Measurements from ENCODE around the gene GALNT1.
"Not testable (repeated sequence)": the region's sequence is repeated elsewhere in the genome, so short reads cannot be mapped to it uniquely, and the experiment has no call there.

GALNT1 gene

DNA sequence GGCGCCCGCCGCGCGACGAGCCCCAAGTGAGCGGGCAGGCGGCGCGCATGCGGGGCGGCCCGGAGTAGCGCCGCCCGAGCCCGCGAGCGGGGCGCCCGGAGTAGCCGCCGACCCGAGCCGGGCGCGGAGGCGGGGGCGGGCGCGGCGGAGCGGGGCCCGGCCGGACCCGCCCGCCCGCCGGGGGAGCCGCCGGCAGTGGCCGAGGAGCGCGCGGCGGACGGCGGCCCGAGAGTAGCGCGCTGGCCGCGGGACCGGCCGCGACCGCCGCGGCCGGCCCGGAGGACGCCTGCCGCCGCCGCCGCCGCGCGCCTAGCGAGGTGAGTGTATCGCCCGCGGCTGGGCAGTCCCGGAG is at the start of gene GALNT1:
Gene GALNT1, plus strand, starts transcription at position 195 of the 352 bp plus-strand sequence. CDS start 72,923 bp downstream, outside the sequence.
- H3K9me3 Mint-ChIP-seq = peaks cover 6% of the 10 kb centered on the region
- peak within 1 kb of the TSS; percentile 87 for H3K4me3 Mint-ChIP-seq
- peaks cover 12% of the 10 kb centered on the region for H3K36me3 Mint-ChIP-seq (ENCODE audit: low read depth)
- H3K27ac Mint-ChIP-seq = peak within 1 kb of the TSS; percentile 77
- H3K27me3 Mint-ChIP-seq (ENCODE audit: low read depth) = peaks cover 28% of the 10 kb centered on the region
- peaks cover 25% of the 10 kb centered on the region for H3K4me1 Mint-ChIP-seq (ENCODE audit: low read depth)
- no peak for DNase-seq (ENCODE audit: low spot score)

DNA sequence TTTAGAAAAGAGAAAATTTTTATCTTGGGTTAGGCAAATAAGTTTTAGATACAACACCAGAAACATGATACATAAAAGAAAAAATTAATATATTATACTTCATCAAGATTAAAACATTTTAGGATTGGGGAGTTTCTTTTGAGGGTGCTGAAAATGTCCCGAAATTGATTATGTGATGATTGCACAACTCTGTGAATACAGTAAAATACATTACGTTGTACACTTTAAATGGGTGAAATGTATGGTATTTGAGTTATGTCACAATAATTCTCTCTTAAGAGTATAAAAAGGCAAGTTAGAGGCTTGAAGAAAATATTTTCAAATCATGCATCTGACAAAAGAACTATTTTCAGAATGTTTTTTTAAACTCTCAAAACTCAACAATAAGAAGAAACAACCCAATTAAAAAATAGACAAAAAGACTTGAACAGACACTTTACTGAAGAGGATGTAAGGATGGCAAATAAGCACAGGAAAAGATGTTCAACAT is 47.6 kb upstream of the GALNT1 start:
- H3K4me1 Mint-ChIP-seq (ENCODE audit: low read depth) = no peaks in the 10 kb centered on the region
- H3K27ac Mint-ChIP-seq = no peak overlapping the region
- peaks cover 11% of the 10 kb centered on the region for H3K9me3 Mint-ChIP-seq
- no peaks in the 10 kb centered on the region for H3K36me3 Mint-ChIP-seq (ENCODE audit: low read depth)
- peaks cover 27% of the 10 kb centered on the region for H3K27me3 Mint-ChIP-seq (ENCODE audit: low read depth)
- no peak overlapping the region for H3K4me3 Mint-ChIP-seq
- DNase-seq (ENCODE audit: low spot score) = no peak

DNA sequence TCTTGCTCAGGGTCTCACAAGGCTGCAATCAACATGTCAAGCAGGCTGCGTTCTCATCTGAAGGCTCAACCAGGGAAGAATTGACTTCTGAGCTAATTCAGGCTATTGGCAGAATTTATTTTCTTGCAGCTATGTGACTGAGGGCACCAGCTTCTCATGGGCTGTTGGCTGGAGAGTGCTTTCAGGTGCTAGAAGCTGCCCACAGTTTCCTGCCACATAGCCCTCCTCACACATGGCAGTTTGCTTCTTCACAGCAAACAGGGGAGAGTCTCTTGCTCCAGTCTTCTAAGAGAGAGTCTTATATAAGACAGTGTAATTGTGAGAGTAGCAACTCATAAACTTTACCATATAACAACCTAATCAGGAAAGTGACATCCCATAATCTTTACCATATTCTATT is 46.2 kb upstream of the GALNT1 start:
- Mint-ChIP-seq H3K27ac (no peak overlapping the region), H3K27me3 (ENCODE audit: low read depth) (peaks cover 21% of the 10 kb centered on the region), H3K9me3 (peaks cover 11% of the 10 kb centered on the region), H3K4me3 (no peak overlapping the region), H3K36me3 (ENCODE audit: low read depth) (no peaks in the 10 kb centered on the region), H3K4me1 (ENCODE audit: low read depth) (no peaks in the 10 kb centered on the region)
- DNase-seq (ENCODE audit: low spot score) = no peak

DNA sequence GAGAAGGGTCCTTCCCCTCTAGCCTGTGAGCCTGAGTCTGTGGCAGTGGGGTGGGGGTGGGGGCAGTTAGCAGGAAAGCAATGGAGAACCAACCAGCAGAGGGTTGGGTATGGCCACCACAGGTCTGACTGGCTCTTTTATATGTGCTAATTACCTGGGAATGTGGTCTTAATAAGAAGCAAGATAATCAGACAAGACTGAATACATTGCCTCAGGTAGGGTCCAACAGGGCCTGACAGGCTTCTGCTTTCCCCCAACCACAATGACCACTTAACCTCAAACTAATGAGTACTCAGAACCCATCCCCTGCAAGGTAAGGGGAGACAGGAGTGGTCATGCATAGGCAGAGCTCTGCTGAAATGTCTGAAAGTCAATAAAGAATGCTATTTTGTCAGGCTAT is 39.2 kb upstream of the GALNT1 start:
- no peaks in the 10 kb centered on the region for H3K9me3 Mint-ChIP-seq
- H3K27me3 Mint-ChIP-seq (ENCODE audit: low read depth) = peaks cover 3% of the 10 kb centered on the region
- no peak overlapping the region for H3K27ac Mint-ChIP-seq
- no peaks in the 10 kb centered on the region for H3K36me3 Mint-ChIP-seq (ENCODE audit: low read depth)
- DNase-seq (ENCODE audit: low spot score) = no peak
- H3K4me3 Mint-ChIP-seq = no peak overlapping the region
- no peaks in the 10 kb centered on the region for H3K4me1 Mint-ChIP-seq (ENCODE audit: low read depth)

DNA sequence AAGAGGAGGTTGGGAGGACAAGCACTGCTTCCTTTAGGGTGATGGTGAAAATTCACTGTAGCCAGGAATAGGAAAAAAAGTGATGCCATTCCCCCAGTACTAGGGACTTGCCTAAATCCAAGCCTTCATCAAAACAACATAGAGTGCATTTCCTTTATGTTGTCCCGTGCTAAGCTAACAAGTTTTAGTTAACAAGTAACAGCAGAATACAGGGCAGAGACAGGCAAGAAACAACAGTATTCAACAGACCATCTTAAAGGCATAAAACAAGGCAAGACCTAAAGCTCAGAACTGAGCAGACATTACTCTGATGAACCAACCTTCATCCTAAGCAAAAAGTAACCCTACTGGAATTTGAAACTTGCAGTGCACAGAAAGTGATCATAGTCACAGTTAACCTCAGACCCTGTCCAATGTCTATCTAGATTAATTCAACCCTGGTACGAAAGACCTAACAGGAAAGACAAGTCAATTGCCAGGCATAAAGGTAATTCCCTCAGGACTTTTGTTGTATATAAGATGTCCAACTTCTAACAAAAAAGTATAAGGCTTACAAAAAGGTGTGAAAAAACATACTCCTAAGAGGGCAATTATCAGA is 34.4 kb upstream of the GALNT1 start:
- Mint-ChIP-seq H3K9me3 (no peaks in the 10 kb centered on the region), H3K4me1 (ENCODE audit: low read depth) (no peaks in the 10 kb centered on the region), H3K4me3 (no peak overlapping the region), H3K27ac (no peak overlapping the region), H3K27me3 (ENCODE audit: low read depth) (peaks cover 2% of the 10 kb centered on the region), H3K36me3 (ENCODE audit: low read depth) (no peaks in the 10 kb centered on the region)
- DNase-seq (ENCODE audit: low spot score) = no peak

DNA sequence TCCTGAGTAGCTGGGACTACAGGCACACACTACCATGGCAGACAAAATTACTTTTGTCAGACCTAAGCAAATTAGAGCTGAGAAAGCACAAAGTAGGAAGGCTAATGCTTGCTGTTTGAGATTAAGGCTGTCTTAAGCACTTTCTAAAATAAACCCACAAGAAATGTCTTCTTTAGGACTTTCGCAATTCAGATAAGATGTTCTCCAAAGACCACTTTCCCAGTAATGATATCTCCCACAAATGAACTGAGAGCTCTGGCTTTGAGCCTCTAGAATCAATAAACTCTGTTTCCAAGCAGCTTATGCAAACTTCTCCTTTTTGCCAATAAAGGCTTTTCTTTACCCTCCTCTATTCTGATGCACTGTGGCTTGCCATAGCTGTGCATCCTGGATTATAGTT is 32.0 kb upstream of the GALNT1 start:
- Mint-ChIP-seq H3K27me3 (ENCODE audit: low read depth) (peaks cover 2% of the 10 kb centered on the region), H3K4me3 (no peak overlapping the region), H3K27ac (no peak overlapping the region)

DNA sequence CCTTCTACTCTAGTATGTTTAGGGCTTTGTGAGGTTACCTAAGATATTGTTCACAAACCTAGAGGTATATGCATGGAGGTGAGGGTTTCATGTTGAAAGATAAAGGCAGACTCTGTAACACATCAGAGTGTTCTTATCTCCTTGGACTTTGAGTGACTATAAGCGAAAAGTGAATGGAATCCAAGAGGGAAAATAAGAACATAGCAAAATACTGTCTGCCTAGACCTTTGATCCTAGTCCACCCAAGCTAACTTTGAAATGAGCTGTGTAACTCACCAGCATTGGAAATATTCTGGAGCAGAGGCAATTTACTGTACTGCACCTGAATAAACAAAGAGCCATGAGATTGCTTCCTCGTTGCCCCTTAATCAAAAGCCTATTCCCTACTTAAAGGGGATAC is 28.2 kb upstream of the GALNT1 start:
- DNase-seq (ENCODE audit: low spot score) = no peak
- Mint-ChIP-seq H3K36me3 (ENCODE audit: low read depth) (no peaks in the 10 kb centered on the region), H3K27ac (no peak overlapping the region), H3K4me3 (no peak overlapping the region), H3K9me3 (no peaks in the 10 kb centered on the region), H3K4me1 (ENCODE audit: low read depth) (no peaks in the 10 kb centered on the region), H3K27me3 (ENCODE audit: low read depth) (peaks cover 5% of the 10 kb centered on the region)

More for the DNA sequence above, 32.0 kb upstream of the GALNT1 start:
- Mint-ChIP-seq H3K36me3 (ENCODE audit: low read depth) (no peaks in the 10 kb centered on the region), H3K4me1 (ENCODE audit: low read depth) (no peaks in the 10 kb centered on the region), H3K9me3 (no peaks in the 10 kb centered on the region)
- DNase-seq (ENCODE audit: low spot score) = no peak

DNA sequence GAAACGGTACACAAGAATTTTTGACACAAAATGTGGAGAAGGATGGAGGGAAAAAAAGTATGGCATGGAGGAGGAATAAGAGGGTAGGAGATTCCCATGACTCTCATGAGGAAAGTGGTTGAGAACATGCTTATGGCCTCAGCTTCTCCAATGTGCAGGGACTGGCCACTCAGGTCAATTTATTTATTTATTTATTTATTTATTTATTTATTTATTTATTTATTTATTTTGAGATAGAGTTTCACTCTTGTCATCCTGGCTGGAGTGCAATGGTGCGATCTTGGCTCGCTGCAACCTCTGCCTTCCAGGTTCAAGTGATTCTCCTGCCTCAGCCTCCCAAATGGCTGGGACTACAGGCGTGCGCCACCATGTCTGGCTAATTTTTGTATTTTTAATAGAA is 26.0 kb upstream of the GALNT1 start:
- not testable (repeated sequence) for H3K36me3 Mint-ChIP-seq (ENCODE audit: low read depth)

DNA sequence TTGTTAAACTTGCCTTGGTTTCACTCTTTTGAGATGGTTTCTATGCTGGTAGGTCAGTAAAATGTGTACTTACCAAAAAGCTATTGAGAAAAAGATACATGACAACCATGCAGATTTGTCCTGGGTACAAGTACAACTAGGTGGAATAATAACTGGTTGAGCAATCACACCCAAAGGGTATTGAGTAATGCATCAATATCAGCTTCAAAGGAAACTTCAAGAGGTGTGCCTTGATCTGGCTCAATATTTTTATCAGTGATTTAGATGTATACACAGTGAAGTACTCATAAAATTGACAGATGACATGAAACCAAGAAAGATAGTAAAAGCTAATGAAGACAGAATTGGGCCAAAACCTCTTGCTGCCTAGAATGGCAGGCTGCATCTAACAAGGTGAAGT is 21.7 kb upstream of the GALNT1 start:
- H3K4me1 Mint-ChIP-seq (ENCODE audit: low read depth) = no peaks in the 10 kb centered on the region
- DNase-seq (ENCODE audit: low spot score) = no peak
- H3K27ac Mint-ChIP-seq = no peak overlapping the region
- no peaks in the 10 kb centered on the region for H3K36me3 Mint-ChIP-seq (ENCODE audit: low read depth)
- no peaks in the 10 kb centered on the region for H3K9me3 Mint-ChIP-seq
- no peak overlapping the region for H3K4me3 Mint-ChIP-seq
- H3K27me3 Mint-ChIP-seq (ENCODE audit: low read depth) = peaks cover 3% of the 10 kb centered on the region

More for the DNA sequence above, 26.0 kb upstream of the GALNT1 start:
- not testable (repeated sequence) for H3K4me1 Mint-ChIP-seq (ENCODE audit: low read depth); H3K27ac Mint-ChIP-seq; DNase-seq (ENCODE audit: low spot score); H3K9me3 Mint-ChIP-seq; H3K4me3 Mint-ChIP-seq; H3K27me3 Mint-ChIP-seq (ENCODE audit: low read depth)

DNA sequence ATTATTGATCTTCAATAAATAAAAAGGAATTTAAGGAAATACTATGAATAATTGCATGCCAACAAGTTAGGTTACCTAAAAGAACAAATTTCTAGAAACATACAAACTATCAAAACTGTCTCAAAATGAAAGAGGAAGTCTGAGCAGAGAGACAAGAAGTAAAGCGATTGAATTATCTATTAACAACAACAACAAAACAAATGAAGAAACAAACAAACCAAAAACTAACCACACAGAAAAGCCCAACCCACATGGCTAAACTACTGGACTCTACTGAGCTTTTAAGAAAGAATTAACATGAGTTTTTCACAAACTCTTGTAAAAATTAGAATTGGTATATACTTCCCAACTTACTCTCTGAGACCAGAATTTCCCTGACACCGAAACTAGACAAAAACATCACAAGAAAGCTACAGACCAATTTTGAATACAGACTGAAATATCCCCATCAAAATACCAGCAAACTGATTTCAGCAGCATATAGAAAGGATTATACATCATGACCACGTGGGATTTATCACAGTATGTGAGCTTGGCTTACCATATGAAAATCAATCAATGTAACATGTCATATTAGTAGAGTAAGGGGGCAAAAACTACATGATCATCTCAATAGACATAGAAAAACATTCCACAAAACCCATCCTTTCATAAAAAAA is 16.6 kb upstream of the GALNT1 start:
- no peaks in the 10 kb centered on the region for H3K9me3 Mint-ChIP-seq
- DNase-seq (ENCODE audit: low spot score) = no peak
- no peak overlapping the region for H3K4me3 Mint-ChIP-seq
- peaks cover 12% of the 10 kb centered on the region for H3K27me3 Mint-ChIP-seq (ENCODE audit: low read depth)
- H3K4me1 Mint-ChIP-seq (ENCODE audit: low read depth) = peaks cover 2% of the 10 kb centered on the region
- H3K36me3 Mint-ChIP-seq (ENCODE audit: low read depth) = no peaks in the 10 kb centered on the region
- H3K27ac Mint-ChIP-seq = no peak overlapping the region

DNA sequence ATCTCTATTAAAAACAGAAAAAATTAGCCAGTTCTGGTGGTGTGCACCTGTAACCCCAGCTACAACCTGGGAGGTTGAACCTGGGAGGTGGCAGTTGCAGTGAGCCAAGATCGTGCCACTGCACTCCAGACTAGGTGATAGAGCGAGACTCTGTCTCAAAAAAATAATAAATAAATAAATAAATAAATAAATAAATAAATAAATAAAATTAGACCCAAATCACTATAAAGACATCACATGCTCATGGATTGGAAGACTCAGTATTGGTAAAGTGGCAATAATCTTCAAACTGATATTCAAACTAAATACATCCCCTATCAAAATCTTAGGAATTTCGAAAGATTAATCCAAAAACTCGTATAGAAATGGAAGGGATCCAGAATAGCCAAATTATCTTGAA is 15.5 kb upstream of the GALNT1 start:
- no peak for DNase-seq (ENCODE audit: low spot score)
- no peak overlapping the region for H3K4me3 Mint-ChIP-seq
- no peak overlapping the region for H3K27ac Mint-ChIP-seq
- H3K27me3 Mint-ChIP-seq (ENCODE audit: low read depth) = peaks cover 12% of the 10 kb centered on the region
- no peaks in the 10 kb centered on the region for H3K36me3 Mint-ChIP-seq (ENCODE audit: low read depth)
- H3K4me1 Mint-ChIP-seq (ENCODE audit: low read depth) = peaks cover 2% of the 10 kb centered on the region
- no peaks in the 10 kb centered on the region for H3K9me3 Mint-ChIP-seq

DNA sequence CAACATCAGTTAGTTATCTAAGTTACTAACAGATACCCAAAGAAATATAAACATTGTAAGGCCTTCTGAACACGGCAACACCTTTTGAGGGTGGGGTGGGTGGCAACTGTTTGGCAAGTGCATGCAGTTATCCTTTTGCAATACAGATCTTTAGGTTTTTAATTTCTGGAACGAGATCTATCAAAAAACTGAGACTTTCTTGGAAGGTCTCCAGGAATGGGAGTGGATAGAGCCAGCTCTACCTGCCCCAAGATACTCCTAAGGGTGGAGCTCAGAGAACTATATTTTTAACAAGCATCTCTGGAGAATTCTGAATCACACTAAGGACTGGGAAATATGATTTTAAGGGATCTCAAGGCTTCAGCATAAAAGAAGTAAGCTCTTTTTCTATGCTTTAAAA is 11.4 kb upstream of the GALNT1 start:
- Mint-ChIP-seq H3K9me3 (no peaks in the 10 kb centered on the region), H3K36me3 (ENCODE audit: low read depth) (no peaks in the 10 kb centered on the region), H3K4me3 (no peak overlapping the region), H3K27me3 (ENCODE audit: low read depth) (peaks cover 23% of the 10 kb centered on the region), H3K4me1 (ENCODE audit: low read depth) (peaks cover 13% of the 10 kb centered on the region), H3K27ac (no peak overlapping the region)
- no peak for DNase-seq (ENCODE audit: low spot score)

DNA sequence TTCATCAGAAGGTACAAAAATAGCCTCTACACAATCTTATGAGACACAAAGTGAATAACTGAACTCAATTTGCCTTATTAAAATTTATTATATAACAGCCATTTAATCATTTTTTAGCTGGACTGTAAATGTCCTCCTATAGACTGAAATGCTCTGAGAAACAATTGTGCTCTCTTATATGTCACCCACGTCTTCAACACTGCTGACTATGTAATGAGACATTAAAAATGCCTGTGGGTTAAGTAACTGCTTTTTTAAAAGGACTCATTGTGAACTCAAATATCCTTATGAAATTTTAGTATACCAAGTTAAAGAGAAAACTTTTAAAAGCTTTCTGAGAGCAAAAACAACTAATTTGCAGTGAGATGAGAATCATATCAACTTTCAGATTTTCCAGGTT is 10.4 kb upstream of the GALNT1 start:
- Mint-ChIP-seq H3K4me1 (ENCODE audit: low read depth) (peaks cover 13% of the 10 kb centered on the region), H3K36me3 (ENCODE audit: low read depth) (peaks cover 3% of the 10 kb centered on the region), H3K27me3 (ENCODE audit: low read depth) (peaks cover 20% of the 10 kb centered on the region), H3K9me3 (peaks cover 6% of the 10 kb centered on the region), H3K4me3 (no peak overlapping the region), H3K27ac (no peak overlapping the region)
- DNase-seq (ENCODE audit: low spot score) = no peak

DNA sequence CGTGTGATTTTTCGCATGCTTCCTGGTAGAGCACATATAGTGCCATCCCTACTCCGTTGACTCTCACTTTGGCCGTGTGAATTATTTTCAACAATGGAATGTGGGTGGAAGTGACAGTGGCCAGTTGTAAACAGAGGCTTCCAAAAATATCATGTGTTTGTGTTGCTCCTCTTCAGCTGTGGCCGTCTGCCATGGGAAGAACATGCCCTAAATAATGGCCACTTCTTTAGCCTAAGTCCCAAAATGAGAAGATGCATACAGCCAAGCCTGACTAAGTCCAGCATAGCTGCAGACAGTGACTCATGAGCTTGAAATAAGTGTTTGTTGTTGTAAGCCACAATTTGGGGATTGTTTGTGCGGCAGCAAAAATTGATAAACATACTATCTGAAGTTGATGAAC is 8.9 kb upstream of the GALNT1 start:
- Mint-ChIP-seq H3K9me3 (peaks cover 12% of the 10 kb centered on the region), H3K4me1 (ENCODE audit: low read depth) (peaks cover 19% of the 10 kb centered on the region), H3K36me3 (ENCODE audit: low read depth) (peaks cover 7% of the 10 kb centered on the region), H3K4me3 (no peak overlapping the region), H3K27ac (no peak overlapping the region), H3K27me3 (ENCODE audit: low read depth) (peaks cover 21% of the 10 kb centered on the region)
- DNase-seq (ENCODE audit: low spot score) = no peak

DNA sequence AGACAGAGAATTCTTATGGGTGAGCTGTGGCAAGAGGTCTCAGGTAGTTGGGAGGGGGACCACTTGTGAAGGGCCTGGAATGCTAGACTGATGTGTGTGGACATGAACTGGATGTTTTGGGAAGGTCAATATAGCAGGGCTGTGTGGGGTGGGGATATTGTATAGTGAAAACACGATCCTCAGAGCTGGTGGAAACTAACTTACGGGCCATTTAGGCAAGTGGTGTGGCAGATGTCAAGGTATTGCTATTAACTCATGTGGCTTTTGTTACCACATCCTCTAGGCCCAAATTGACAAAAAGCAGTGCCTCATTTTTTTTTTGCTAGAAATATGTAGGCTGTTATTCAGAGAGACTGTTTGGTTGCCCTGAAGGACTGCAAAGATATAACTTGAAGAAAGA is 8.0 kb upstream of the GALNT1 start:
- DNase-seq (ENCODE audit: low spot score) = no peak
- Mint-ChIP-seq H3K9me3 (peaks cover 12% of the 10 kb centered on the region), H3K4me1 (ENCODE audit: low read depth) (peaks cover 22% of the 10 kb centered on the region), H3K36me3 (ENCODE audit: low read depth) (peaks cover 8% of the 10 kb centered on the region), H3K4me3 (no peak overlapping the region), H3K27ac (no peak overlapping the region), H3K27me3 (ENCODE audit: low read depth) (peaks cover 26% of the 10 kb centered on the region)

All from T-helper 2 cell treated with Interferon-gamma antibody and Interleukin-4, amounts not matched to agents 5 μg/mL and 100 μg/mL, for 36 hours (primary cell).